Measurements from ENCODE around the gene SAFB2. TPM values are rescaled to one million over a fixed set of nuclear protein-coding genes. Genes with fewer than 3 reads are reported as not detected.

The SAFB2 gene
- polyA plus RNA-seq, 2 donors, result 27.5 to 43.7 TPM

GRCh38 chr19:5561559-5561958, 61.0 kb downstream of the SAFB2 start:
- H3K4me1 ChIP-seq (ENCODE audit: control insufficient read depth in 2 of 2, insufficient read depth in 2 of 2, low read length in 1 of 2), result peaks cover 0 to 20% of the 10 kb centered on the region in 2 donors
- H3K4me3 ChIP-seq (ENCODE audit: low read depth in 1 of 2, low read length in 2 of 2), result no peak overlapping the region
- H3K9me3 ChIP-seq (ENCODE audit: control insufficient read depth in 2 of 2, insufficient read depth in 1 of 2, low read depth in 1 of 2, low read length in 1 of 2), result peaks cover 4 to 14% of the 10 kb centered on the region in 2 donors
- H3K27ac ChIP-seq (ENCODE audit: low read depth in 2 of 2, low read length in 1 of 2), result no peak overlapping the region
- H3K27me3 ChIP-seq (ENCODE audit: control insufficient read depth in 1 of 2, insufficient read depth in 2 of 2, low read length in 2 of 2), result no peaks in the 10 kb centered on the region
- 81 to 84% methylated on average over 6 of the region's 6 CpGs for WGBS, 2 donors
- peaks cover 3 to 7% of the 10 kb centered on the region in 2 donors for H3K36me3 ChIP-seq (ENCODE audit: control insufficient read depth in 2 of 2, insufficient read depth in 2 of 2, low read length in 1 of 2)

- Histone ChIP-seq H3K4me1 (ENCODE audit: control insufficient read depth in 2 of 2, insufficient read depth in 2 of 2, low read length in 1 of 2) (peaks cover 0 to 16% of the 10 kb centered on the region in 2 donors), H3K36me3 (ENCODE audit: control insufficient read depth in 2 of 2, insufficient read depth in 2 of 2, low read length in 1 of 2) (peaks cover 3 to 7% of the 10 kb centered on the region in 2 donors), H3K9me3 (ENCODE audit: control insufficient read depth in 2 of 2, insufficient read depth in 1 of 2, low read depth in 1 of 2, low read length in 1 of 2) (peaks cover 4 to 11% of the 10 kb centered on the region in 2 donors), H3K4me3 (ENCODE audit: low read depth in 1 of 2, low read length in 2 of 2) (no peak overlapping the region), H3K27me3 (ENCODE audit: control insufficient read depth in 1 of 2, insufficient read depth in 2 of 2, low read length in 2 of 2) (no peaks in the 10 kb centered on the region), H3K27ac (ENCODE audit: low read depth in 2 of 2, low read length in 1 of 2) (peak overlapping the region; percentile 2 to 27)
- 42% methylated on average over 19 of the region's 19 CpGs for WGBS, 2 donors
Measured at GRCh38 chr19:5560156-5560555, 62.4 kb downstream of the SAFB2 start.

DNA sequence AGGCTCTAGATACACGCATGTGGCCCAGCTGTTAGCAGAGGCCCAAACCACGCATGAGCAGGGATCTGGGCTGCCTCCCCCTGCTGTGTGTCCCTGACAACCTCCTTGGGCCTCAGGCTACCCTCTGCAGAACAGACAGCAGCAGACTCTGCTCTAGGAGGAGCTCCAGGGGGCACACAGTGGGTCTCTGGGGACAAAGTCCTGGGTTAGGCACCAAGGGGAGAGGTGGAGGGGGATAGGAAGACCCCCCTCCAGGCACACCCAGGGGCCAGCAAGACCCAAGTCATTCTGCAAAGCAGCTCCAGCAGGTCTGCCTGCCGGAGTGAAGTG, 62.8 kb downstream of the SAFB2 start:
- Histone ChIP-seq H3K36me3 (ENCODE audit: control insufficient read depth in 2 of 2, insufficient read depth in 2 of 2, low read length in 1 of 2) (peaks cover 3 to 7% of the 10 kb centered on the region in 2 donors), H3K9me3 (ENCODE audit: control insufficient read depth in 2 of 2, insufficient read depth in 1 of 2, low read depth in 1 of 2, low read length in 1 of 2) (peaks cover 4 to 10% of the 10 kb centered on the region in 2 donors), H3K4me3 (ENCODE audit: low read depth in 1 of 2, low read length in 2 of 2) (no peak overlapping the region), H3K4me1 (ENCODE audit: control insufficient read depth in 2 of 2, insufficient read depth in 2 of 2, low read length in 1 of 2) (peaks cover 0 to 12% of the 10 kb centered on the region in 2 donors), H3K27me3 (ENCODE audit: control insufficient read depth in 1 of 2, insufficient read depth in 2 of 2, low read length in 2 of 2) (no peaks in the 10 kb centered on the region), H3K27ac (ENCODE audit: low read depth in 2 of 2, low read length in 1 of 2) (peak overlapping the region; percentile 2 to 27)
- 34 to 36% methylated on average over 3 of the region's 3 CpGs for WGBS, 2 donors

GRCh38 chr19:5558101-5558621, 64.4 kb downstream of the SAFB2 start:
- H3K27me3 ChIP-seq (ENCODE audit: control insufficient read depth in 1 of 2, insufficient read depth in 2 of 2, low read length in 2 of 2), result no peaks in the 10 kb centered on the region
- WGBS, 2 donors, result 40 to 68% methylated on average over 2 of the region's 2 CpGs
- peaks cover 3 to 7% of the 10 kb centered on the region in 2 donors for H3K36me3 ChIP-seq (ENCODE audit: control insufficient read depth in 2 of 2, insufficient read depth in 2 of 2, low read length in 1 of 2)
- H3K9me3 ChIP-seq (ENCODE audit: control insufficient read depth in 2 of 2, insufficient read depth in 1 of 2, low read depth in 1 of 2, low read length in 1 of 2), result peaks cover 4 to 10% of the 10 kb centered on the region in 2 donors
- peak overlapping the region; percentile 89 to 90 for H3K27ac ChIP-seq (ENCODE audit: low read depth in 2 of 2, low read length in 1 of 2)
- peaks cover 0 to 11% of the 10 kb centered on the region in 2 donors for H3K4me1 ChIP-seq (ENCODE audit: control insufficient read depth in 2 of 2, insufficient read depth in 2 of 2, low read length in 1 of 2)
- H3K4me3 ChIP-seq (ENCODE audit: low read depth in 1 of 2, low read length in 2 of 2), result no peak overlapping the region

DNA sequence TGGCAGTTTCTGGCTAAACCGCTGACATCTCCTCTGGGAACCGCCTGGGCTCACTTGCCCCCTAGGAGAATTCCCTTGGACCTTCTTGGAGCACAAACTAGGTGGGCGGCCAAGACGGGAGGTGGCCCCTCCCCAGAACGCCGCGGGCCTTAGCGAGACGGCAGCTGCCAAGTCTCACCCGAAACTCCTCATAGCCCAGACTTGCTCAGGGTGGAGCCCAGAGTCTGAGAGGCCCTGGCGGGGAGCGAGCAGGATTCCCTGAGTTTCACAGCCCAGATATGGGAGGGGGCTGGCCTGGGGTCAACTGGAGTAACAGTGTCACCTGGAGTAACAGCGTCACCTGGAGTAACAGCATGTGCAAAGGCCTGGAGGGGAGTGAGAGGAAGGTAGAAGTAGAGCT, 64.9 kb downstream of the SAFB2 start:
- H3K4me1 ChIP-seq (ENCODE audit: control insufficient read depth in 2 of 2, insufficient read depth in 2 of 2, low read length in 1 of 2), result peaks cover 0 to 11% of the 10 kb centered on the region in 2 donors
- peak overlapping the region; percentile 26 to 34 for H3K4me3 ChIP-seq (ENCODE audit: low read depth in 1 of 2, low read length in 2 of 2)
- WGBS, 2 donors, result 25 to 39% methylated on average over 13 of the region's 13 CpGs
- H3K27me3 ChIP-seq (ENCODE audit: control insufficient read depth in 1 of 2, insufficient read depth in 2 of 2, low read length in 2 of 2), result no peaks in the 10 kb centered on the region
- peaks cover 3 to 4% of the 10 kb centered on the region in 2 donors for H3K36me3 ChIP-seq (ENCODE audit: control insufficient read depth in 2 of 2, insufficient read depth in 2 of 2, low read length in 1 of 2)
- peaks cover 4 to 10% of the 10 kb centered on the region in 2 donors for H3K9me3 ChIP-seq (ENCODE audit: control insufficient read depth in 2 of 2, insufficient read depth in 1 of 2, low read depth in 1 of 2, low read length in 1 of 2)
- peak overlapping the region; percentile 89 to 90 for H3K27ac ChIP-seq (ENCODE audit: low read depth in 2 of 2, low read length in 1 of 2)

DNA sequence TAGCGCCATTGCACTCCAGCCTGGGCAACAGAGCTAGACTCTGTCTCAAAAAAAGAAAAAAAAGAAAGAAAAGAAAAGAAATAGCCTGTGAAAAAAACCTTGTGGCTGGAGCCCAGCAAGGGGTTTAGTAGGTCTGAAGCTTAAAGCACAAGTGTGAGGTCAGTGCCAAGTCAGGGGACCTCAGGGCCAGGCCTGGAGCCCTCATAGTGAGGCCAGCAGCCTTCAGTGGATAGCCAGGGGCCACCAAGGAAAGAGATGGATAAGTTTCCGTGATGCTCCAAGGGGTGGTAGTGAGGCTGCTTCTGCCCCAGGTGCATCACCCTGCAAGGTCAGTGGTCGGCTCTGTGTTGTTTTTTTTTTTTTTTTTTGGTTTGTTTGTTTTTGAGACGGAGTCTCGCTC, 67.7 kb downstream of the SAFB2 start:
- Histone ChIP-seq H3K4me1 (ENCODE audit: control insufficient read depth in 2 of 2, insufficient read depth in 2 of 2, low read length in 1 of 2) (peaks cover 0 to 8% of the 10 kb centered on the region in 2 donors), H3K27ac (ENCODE audit: low read depth in 2 of 2, low read length in 1 of 2) (no peak overlapping the region), H3K36me3 (ENCODE audit: control insufficient read depth in 2 of 2, insufficient read depth in 2 of 2, low read length in 1 of 2) (no peaks in the 10 kb centered on the region), H3K4me3 (ENCODE audit: low read depth in 1 of 2, low read length in 2 of 2) (no peak overlapping the region), H3K9me3 (ENCODE audit: control insufficient read depth in 2 of 2, insufficient read depth in 1 of 2, low read depth in 1 of 2, low read length in 1 of 2) (no peaks in the 10 kb centered on the region), H3K27me3 (ENCODE audit: control insufficient read depth in 1 of 2, insufficient read depth in 2 of 2, low read length in 2 of 2) (no peaks in the 10 kb centered on the region)
- 60 to 82% methylated on average over 5 of the region's 5 CpGs for WGBS, 2 donors

GRCh38 chr19:5553892-5554291, 68.7 kb downstream of the SAFB2 start:
- no peak overlapping the region for H3K27ac ChIP-seq (ENCODE audit: low read depth in 2 of 2, low read length in 1 of 2)
- no peaks in the 10 kb centered on the region for H3K9me3 ChIP-seq (ENCODE audit: control insufficient read depth in 2 of 2, insufficient read depth in 1 of 2, low read depth in 1 of 2, low read length in 1 of 2)
- WGBS, 2 donors, result 70 to 77% methylated on average over 9 of the region's 9 CpGs
- no peak overlapping the region for H3K4me3 ChIP-seq (ENCODE audit: low read depth in 1 of 2, low read length in 2 of 2)
- peaks cover 0 to 5% of the 10 kb centered on the region in 2 donors for H3K4me1 ChIP-seq (ENCODE audit: control insufficient read depth in 2 of 2, insufficient read depth in 2 of 2, low read length in 1 of 2)
- H3K27me3 ChIP-seq (ENCODE audit: control insufficient read depth in 1 of 2, insufficient read depth in 2 of 2, low read length in 2 of 2), result no peaks in the 10 kb centered on the region
- H3K36me3 ChIP-seq (ENCODE audit: control insufficient read depth in 2 of 2, insufficient read depth in 2 of 2, low read length in 1 of 2), result no peaks in the 10 kb centered on the region

DNA sequence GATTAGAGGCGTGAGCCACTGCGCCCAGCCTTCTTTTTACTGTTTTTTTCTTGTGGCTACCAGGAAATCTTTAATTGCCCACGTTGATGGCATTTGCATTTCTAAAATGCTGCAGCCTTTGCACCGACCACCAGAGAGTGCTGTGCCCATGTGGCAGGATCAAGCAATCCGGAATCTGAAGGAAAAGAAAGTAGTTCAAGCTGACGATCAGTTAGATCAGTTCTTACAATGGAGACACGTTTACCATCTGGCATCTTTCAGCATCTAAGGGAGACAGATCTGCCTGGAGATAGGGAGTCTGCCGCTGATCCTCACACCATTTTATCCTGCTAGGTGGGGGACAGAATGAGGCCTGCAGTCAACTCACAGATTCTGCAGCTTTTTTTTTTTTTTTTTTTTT, 74.7 kb downstream of the SAFB2 start:
- WGBS, 2 donors, result 25 to 29% methylated on average over 8 of the region's 8 CpGs
- Histone ChIP-seq H3K4me3 (ENCODE audit: low read depth in 1 of 2, low read length in 2 of 2) (no peak overlapping the region), H3K36me3 (ENCODE audit: control insufficient read depth in 2 of 2, insufficient read depth in 2 of 2, low read length in 1 of 2) (no peaks in the 10 kb centered on the region), H3K4me1 (ENCODE audit: control insufficient read depth in 2 of 2, insufficient read depth in 2 of 2, low read length in 1 of 2) (no peaks in the 10 kb centered on the region), H3K27ac (ENCODE audit: low read depth in 2 of 2, low read length in 1 of 2) (no peak overlapping the region), H3K9me3 (ENCODE audit: control insufficient read depth in 2 of 2, insufficient read depth in 1 of 2, low read depth in 1 of 2, low read length in 1 of 2) (no peaks in the 10 kb centered on the region), H3K27me3 (ENCODE audit: control insufficient read depth in 1 of 2, insufficient read depth in 2 of 2, low read length in 2 of 2) (no peaks in the 10 kb centered on the region)

DNA sequence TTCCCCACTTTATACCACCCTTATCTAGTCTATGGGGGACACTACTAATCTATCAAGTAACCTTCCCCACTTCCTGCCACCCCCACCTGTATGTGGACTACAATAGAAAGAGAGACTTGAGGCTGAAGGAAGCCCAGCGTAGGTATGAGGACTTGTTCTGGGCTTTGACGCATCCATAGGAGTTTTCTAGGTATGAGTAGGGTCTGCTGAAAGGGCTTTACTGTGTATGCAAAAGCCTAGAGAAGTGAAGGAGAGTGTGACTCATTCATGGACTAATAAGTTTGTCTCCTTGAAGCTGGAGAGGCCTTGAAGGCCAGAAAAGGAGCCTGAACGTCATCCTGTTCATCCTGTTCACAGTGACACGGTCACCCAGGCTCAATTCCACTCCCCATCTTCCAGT, 76.6 kb downstream of the SAFB2 start:
- Histone ChIP-seq H3K27me3 (ENCODE audit: control insufficient read depth in 1 of 2, insufficient read depth in 2 of 2, low read length in 2 of 2) (no peaks in the 10 kb centered on the region), H3K9me3 (ENCODE audit: control insufficient read depth in 2 of 2, insufficient read depth in 1 of 2, low read depth in 1 of 2, low read length in 1 of 2) (no peaks in the 10 kb centered on the region), H3K36me3 (ENCODE audit: control insufficient read depth in 2 of 2, insufficient read depth in 2 of 2, low read length in 1 of 2) (no peaks in the 10 kb centered on the region), H3K4me1 (ENCODE audit: control insufficient read depth in 2 of 2, insufficient read depth in 2 of 2, low read length in 1 of 2) (no peaks in the 10 kb centered on the region), H3K4me3 (ENCODE audit: low read depth in 1 of 2, low read length in 2 of 2) (no peak overlapping the region), H3K27ac (ENCODE audit: low read depth in 2 of 2, low read length in 1 of 2) (no peak overlapping the region)
- 70 to 80% methylated on average over 4 of the region's 4 CpGs for WGBS, 2 donors

- H3K4me1 ChIP-seq (ENCODE audit: control insufficient read depth in 2 of 2, insufficient read depth in 2 of 2, low read length in 1 of 2), result no peaks in the 10 kb centered on the region
- 86 to 88% methylated on average over 5 of the region's 5 CpGs for WGBS, 2 donors
Measured at GRCh38 chr19:5545051-5545450, 77.5 kb downstream of the SAFB2 start.

More at GRCh38 chr19:5545051-5545450, 77.5 kb downstream of the SAFB2 start:
- H3K9me3 ChIP-seq (ENCODE audit: control insufficient read depth in 2 of 2, insufficient read depth in 1 of 2, low read depth in 1 of 2, low read length in 1 of 2), result no peaks in the 10 kb centered on the region
- no peaks in the 10 kb centered on the region for H3K36me3 ChIP-seq (ENCODE audit: control insufficient read depth in 2 of 2, insufficient read depth in 2 of 2, low read length in 1 of 2)
- no peak overlapping the region for H3K27ac ChIP-seq (ENCODE audit: low read depth in 2 of 2, low read length in 1 of 2)
- H3K27me3 ChIP-seq (ENCODE audit: control insufficient read depth in 1 of 2, insufficient read depth in 2 of 2, low read length in 2 of 2), result no peaks in the 10 kb centered on the region
- no peak overlapping the region for H3K4me3 ChIP-seq (ENCODE audit: low read depth in 1 of 2, low read length in 2 of 2)
